Thyroid gland (tissue), 4 donors: ENCODE measurements around the gene PLEKHH2. TPM values are rescaled to one million over a fixed set of nuclear protein-coding genes. Genes with fewer than 3 reads are reported as not detected.

Source experiments
- DNase-seq, 2 donors: peaks; one replicate each; pipeline ENCODE4 v3.0.0-alpha.2; 2019
- H3K27ac ChIP-seq, 3 donors: fragments of 200-600 bp; sonication (generic); 1 replicate in 2 of 3; 2 replicates in 1 of 3; pipeline ENCODE4 v1.5.1; 2016 to 2019; ENCODE audit warnings: mild to moderate bottlenecking in 1 of 3, moderate library complexity in 1 of 3
- H3K27me3 ChIP-seq: fragments of 200-600 bp; sonication (generic); one replicate; pipeline ENCODE4 v1.5.1; 2019
- H3K36me3 ChIP-seq, 2 donors: fragments of 200-600 bp; sonication (generic); one replicate each; pipeline ENCODE4 v1.5.1; 2016 to 2019
- H3K4me1 ChIP-seq, 2 donors: fragments of 200-600 bp; sonication (generic); one replicate each; pipeline ENCODE4 v1.5.1; 2017 to 2019
- H3K4me3 ChIP-seq, 3 donors: fragments of 200-600 bp; sonication (generic); replicated peaks in 1 of 3; 1 replicate in 2 of 3; 2 replicates in 1 of 3; pipeline ENCODE4 v1.5.1; 2016; ENCODE audit warnings: mild to moderate bottlenecking in 1 of 3
- H3K9me3 ChIP-seq: fragments of 200-600 bp; sonication (generic); one replicate; pipeline ENCODE4 v1.5.1; 2017
- POLR2A ChIP-seq, 2 donors: fragments of 450-650 bp; IDR thresholded peaks; one replicate each; pipeline ENCODE4 v1.6.1; 2017; ENCODE audit warnings: antibody characterized with exemption in 2 of 2, mild to moderate bottlenecking in 2 of 2, moderate library complexity in 1 of 2
- WGBS, 2 donors: methylation state at CpG; one replicate each; pipeline ENCODE4 v1.1.5; 2017; 5-methylcytosine and 5-hydroxymethylcytosine counted together
- intact Hi-C: fragments of 100-400 bp; cut with DNase I; formaldehyde crosslinking; loops from one replicate; pipeline ENCODE4 v1.15.1; 2023
- small RNA-seq: library from RNA; depleted of rRNA; stranded (forward); fragments of <200 nt; gene quantifications from one replicate; pipeline ENCODE3, GENCODE V24; 2016
- total RNA-seq, 4 donors: library from RNA; depleted of rRNA; stranded (reverse); fragments of >200 nt; gene quantifications; one replicate each; pipeline ENCODE4 v1.2.3, GENCODE V29; 2016
- TF ChIP-seq, protein P1 (sequence below), 6 experiments: fragments of 200-600 bp in 3 of 6; fragments of 450-650 bp in 3 of 6; sonication (generic) in 3 of 6; IDR thresholded peaks; one replicate each; pipeline ENCODE4 v1.5.1; 2016 to 2019; ENCODE audit warnings: antibody characterized with exemption in 6 of 6, mild to moderate bottlenecking in 2 of 6, inconsistent platforms in 1 of 6, moderate library complexity in 1 of 6

Gene PLEKHH2
- total RNA-seq, 4 donors from 2014 or later, result 15.3 to 29.8 (median 22.4) TPM

DNA sequence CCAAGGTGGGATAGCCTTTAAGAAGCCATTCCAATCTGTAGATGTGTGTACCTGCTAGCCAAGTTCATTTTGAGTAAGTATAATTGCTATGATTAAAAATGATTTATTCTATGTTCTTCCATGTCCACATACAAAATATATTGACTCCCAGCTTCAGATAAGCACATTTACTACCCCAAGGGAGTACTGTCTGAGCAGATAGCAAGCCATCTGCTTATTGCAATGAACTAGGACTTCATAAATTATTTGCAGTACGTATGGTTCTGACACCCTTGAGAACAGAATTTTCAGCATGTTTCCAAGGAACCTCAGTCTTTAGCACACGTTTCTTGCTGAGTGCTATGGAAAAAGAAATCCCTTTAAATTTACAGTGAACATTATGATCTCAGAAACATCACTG, 173.4 kb downstream of the PLEKHH2 start:
- no peaks in the 10 kb centered on the region for H3K4me1 ChIP-seq
- intact Hi-C loops, result no loop called here
- DNase-seq, result no peak
- TF ChIP-seq, protein P1, sequence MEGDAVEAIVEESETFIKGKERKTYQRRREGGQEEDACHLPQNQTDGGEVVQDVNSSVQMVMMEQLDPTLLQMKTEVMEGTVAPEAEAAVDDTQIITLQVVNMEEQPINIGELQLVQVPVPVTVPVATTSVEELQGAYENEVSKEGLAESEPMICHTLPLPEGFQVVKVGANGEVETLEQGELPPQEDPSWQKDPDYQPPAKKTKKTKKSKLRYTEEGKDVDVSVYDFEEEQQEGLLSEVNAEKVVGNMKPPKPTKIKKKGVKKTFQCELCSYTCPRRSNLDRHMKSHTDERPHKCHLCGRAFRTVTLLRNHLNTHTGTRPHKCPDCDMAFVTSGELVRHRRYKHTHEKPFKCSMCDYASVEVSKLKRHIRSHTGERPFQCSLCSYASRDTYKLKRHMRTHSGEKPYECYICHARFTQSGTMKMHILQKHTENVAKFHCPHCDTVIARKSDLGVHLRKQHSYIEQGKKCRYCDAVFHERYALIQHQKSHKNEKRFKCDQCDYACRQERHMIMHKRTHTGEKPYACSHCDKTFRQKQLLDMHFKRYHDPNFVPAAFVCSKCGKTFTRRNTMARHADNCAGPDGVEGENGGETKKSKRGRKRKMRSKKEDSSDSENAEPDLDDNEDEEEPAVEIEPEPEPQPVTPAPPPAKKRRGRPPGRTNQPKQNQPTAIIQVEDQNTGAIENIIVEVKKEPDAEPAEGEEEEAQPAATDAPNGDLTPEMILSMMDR (IDR thresholded peaks at IDR 0.05), result no peak
- TF ChIP-seq POLR2A (IDR thresholded peaks at IDR 0.05), result no peak
- H3K27ac ChIP-seq, result no peak overlapping the region
- H3K27me3 ChIP-seq, result no peaks in the 10 kb centered on the region
- H3K9me3 ChIP-seq, result no peaks in the 10 kb centered on the region
- H3K36me3 ChIP-seq, result peaks cover 7 to 40% of the 10 kb centered on the region in 2 donors
- H3K4me3 ChIP-seq, result no peak overlapping the region
- 79 to 82% methylated on average over 2 of the region's 2 CpGs for WGBS, 2 donors

DNA sequence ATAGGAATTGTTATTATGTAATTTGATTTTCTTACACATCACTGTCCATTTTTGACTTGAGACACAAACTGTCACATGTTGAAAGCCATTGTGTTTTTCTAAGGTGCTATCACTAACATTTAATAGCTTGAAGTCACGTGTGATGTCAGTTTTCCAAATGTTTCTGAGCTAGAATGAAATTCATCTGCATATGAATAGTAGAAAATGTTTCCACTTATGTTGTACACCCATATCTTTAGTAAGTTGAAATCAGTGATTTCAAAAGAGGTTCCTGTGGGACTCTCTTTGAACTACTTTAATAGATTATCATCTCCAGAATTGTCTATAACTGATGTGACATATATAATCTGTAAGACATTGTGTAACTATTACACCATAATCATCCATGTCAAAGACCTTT, 173.8 kb downstream of the PLEKHH2 start:
- intact Hi-C loops, result no loop called here
- H3K4me3 ChIP-seq, result no peak overlapping the region
- 75 to 82% methylated on average over 1 of the region's 1 CpG for WGBS, 2 donors
- H3K4me1 ChIP-seq, result no peaks in the 10 kb centered on the region
- peaks cover 7 to 36% of the 10 kb centered on the region in 2 donors for H3K36me3 ChIP-seq
- H3K27me3 ChIP-seq, result no peaks in the 10 kb centered on the region
- no peaks in the 10 kb centered on the region for H3K9me3 ChIP-seq
- DNase-seq, result no peak
- TF ChIP-seq, protein P1 (IDR thresholded peaks at IDR 0.05), result no peak
- no peak overlapping the region for H3K27ac ChIP-seq

DNA sequence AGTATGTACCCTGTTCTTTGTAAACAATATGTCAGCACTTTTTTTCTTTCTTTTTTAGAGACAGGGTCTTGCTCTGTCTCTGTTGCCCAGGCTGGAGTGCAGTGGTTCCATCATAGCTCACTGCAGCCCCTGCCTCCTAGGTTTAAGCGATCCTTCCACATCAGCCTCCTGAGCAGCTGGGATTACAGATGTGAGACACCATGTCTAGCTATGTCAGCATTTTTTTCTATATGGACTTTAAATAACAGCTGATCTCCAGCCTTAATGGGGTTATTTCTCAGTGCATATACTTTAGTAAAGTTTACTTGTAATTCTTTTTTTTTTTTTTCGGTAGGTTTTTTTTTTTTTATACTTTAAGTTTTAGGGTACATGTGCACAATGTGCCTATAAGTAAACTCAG, 174.9 kb downstream of the PLEKHH2 start:
- Histone ChIP-seq H3K36me3 (peaks cover 7 to 27% of the 10 kb centered on the region in 2 donors), H3K27ac (no peak overlapping the region), H3K4me3 (no peak overlapping the region), H3K4me1 (no peaks in the 10 kb centered on the region), H3K9me3 (no peaks in the 10 kb centered on the region), H3K27me3 (no peaks in the 10 kb centered on the region)
- no peak for DNase-seq
- TF ChIP-seq, protein P1 (IDR thresholded peaks at IDR 0.05), result no peak
- TF ChIP-seq POLR2A (IDR thresholded peaks at IDR 0.05), result no peak
- 76% methylated on average over 2 of the region's 2 CpGs for WGBS, 2 donors
- intact Hi-C loops, result no loop called here

DNA sequence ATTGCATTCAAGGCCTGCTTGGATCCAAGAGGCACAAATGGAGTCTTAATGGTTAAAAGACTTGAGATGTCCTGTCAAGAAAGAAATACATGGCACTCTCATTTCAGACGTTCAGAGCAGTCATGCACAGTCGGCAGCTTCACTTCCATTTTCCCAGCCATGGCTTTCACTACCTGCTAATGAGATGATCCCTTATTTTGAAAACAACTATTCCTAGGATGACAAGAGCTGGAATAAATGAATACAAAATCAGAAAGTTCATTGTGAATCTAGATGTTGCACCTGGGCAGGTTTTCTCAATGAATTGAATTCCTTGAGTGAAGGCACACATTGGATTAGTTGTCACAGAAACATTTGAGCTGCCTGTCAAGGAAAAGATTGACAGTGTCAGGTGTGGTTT, 175.9 kb downstream of the PLEKHH2 start:
- Histone ChIP-seq H3K27ac (no peak overlapping the region), H3K9me3 (no peaks in the 10 kb centered on the region), H3K36me3 (peaks cover 7 to 24% of the 10 kb centered on the region in 2 donors), H3K27me3 (no peaks in the 10 kb centered on the region), H3K4me1 (no peaks in the 10 kb centered on the region), H3K4me3 (no peak overlapping the region)
- WGBS, 2 donors, result 52 to 58% methylated on average over 2 of the region's 2 CpGs
- TF ChIP-seq POLR2A (IDR thresholded peaks at IDR 0.05), result no peak
- TF ChIP-seq, protein P1 (IDR thresholded peaks at IDR 0.05), result no peak
- DNase-seq, result no peak
- intact Hi-C loops, result no loop called here

DNA sequence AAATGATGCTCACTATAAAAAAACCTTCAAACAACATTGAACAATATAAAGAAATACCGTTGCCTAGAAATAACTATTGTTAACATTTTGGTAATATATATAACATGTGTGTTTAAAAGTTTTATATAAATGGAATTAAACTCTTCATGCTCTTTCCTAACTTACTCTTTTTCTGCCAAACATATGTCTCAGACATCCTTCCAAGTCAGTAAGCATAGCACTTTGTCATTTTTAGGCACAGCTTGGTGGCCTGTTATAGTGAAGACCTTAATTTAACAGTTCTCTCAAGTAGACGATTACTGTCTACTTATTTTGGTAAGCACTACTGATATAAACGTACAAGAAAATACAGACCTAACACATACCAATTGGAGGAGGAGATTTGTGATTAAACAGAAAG, 177.7 kb downstream of the PLEKHH2 start:
- no peaks in the 10 kb centered on the region for H3K27me3 ChIP-seq
- intact Hi-C loops, result no loop called here
- peaks cover 7 to 16% of the 10 kb centered on the region in 2 donors for H3K36me3 ChIP-seq
- no peak for TF ChIP-seq POLR2A (IDR thresholded peaks at IDR 0.05)
- TF ChIP-seq, protein P1 (IDR thresholded peaks at IDR 0.05), result no peak
- no peak for DNase-seq
- WGBS, 2 donors, result 88 to 89% methylated on average over 3 of the region's 3 CpGs
- H3K27ac ChIP-seq, result no peak overlapping the region
- H3K9me3 ChIP-seq, result no peaks in the 10 kb centered on the region
- H3K4me3 ChIP-seq, result no peak overlapping the region
- no peaks in the 10 kb centered on the region for H3K4me1 ChIP-seq

Small RNAs within 50 kb of the gene (small RNA-seq; reads per million reads assigned to genes)
- gene RF00019 (not detected), gene RN7SKP66 (not detected)

Other genes starting within 250 kb of the PLEKHH2 start
- 10 to 100 TPM; 49.9 to 90.2 (median 65.2) TPM for gene THADA, start 41.2 kb upstream of the PLEKHH2 start, total RNA-seq
- gene C1GALT1C1L, start 39.2 kb downstream of the PLEKHH2 start, total RNA-seq, result 1 to 10 TPM in 2 of 4 donors, under 1 TPM in 1, not detected in 1; 0.68 to 1.8 (median 1.1) TPM
- 10 to 100 TPM; 37.7 to 55.0 (median 45.2) TPM for gene DYNC2LI1, start 136.8 kb downstream of the PLEKHH2 start, total RNA-seq
- gene ABCG5, start 201.6 kb downstream of the PLEKHH2 start, total RNA-seq, result not detected
- not detected for gene ABCG8, start 201.7 kb downstream of the PLEKHH2 start, total RNA-seq